H9 (cell line): ENCODE measurements around the gene ZNF771. TPM values are rescaled to one million over a fixed set of nuclear protein-coding genes. Genes with fewer than 3 reads are reported as not detected.

Experiments used
- DNase-seq: peaks from one replicate; pipeline ENCODE4 v3.0.0-alpha.2; 2017
- H2AFZ ChIP-seq: one replicate; pipeline ENCODE4 v1.6.1; 2013; ENCODE audit warnings: mild to moderate bottlenecking, low read length, control low read depth, moderate library complexity
- H2AK5ac ChIP-seq: 2 replicates; pipeline ENCODE4 v1.6.1; 2013; ENCODE audit warnings: low read length, control low read depth, mixed read lengths; ENCODE audit not compliant: insufficient read length
- H2BK120ac ChIP-seq: one replicate; pipeline ENCODE4 v1.6.1; 2013; ENCODE audit warnings: low read depth, mild to moderate bottlenecking, low read length, control low read depth, inconsistent platforms; ENCODE audit not compliant: poor library complexity, severe bottlenecking
- H2BK12ac ChIP-seq: 2 replicates; pipeline ENCODE4 v1.6.1; 2013; ENCODE audit warnings: low read length, control low read depth, mixed read lengths, low read depth; ENCODE audit not compliant: insufficient read length
- H2BK15ac ChIP-seq: 2 replicates; pipeline ENCODE4 v1.6.1; 2013; ENCODE audit warnings: low read depth, low read length, control low read depth
- H2BK20ac ChIP-seq: one replicate; pipeline ENCODE4 v1.6.1; 2013; ENCODE audit warnings: low read depth, mild to moderate bottlenecking, low read length, control low read depth, inconsistent platforms; ENCODE audit not compliant: poor library complexity, severe bottlenecking
- H2BK5ac ChIP-seq: 2 replicates; pipeline ENCODE4 v1.6.1; 2013; ENCODE audit warnings: low read length, control low read depth, mixed read lengths; ENCODE audit not compliant: insufficient read length
- H3K14ac ChIP-seq: 2 replicates; pipeline ENCODE4 v1.6.1; 2013; ENCODE audit warnings: low read length, control low read depth; ENCODE audit not compliant: insufficient read depth
- H3K18ac ChIP-seq: 2 replicates; pipeline ENCODE4 v1.6.1; 2013; ENCODE audit warnings: low read depth, mild to moderate bottlenecking, mixed read lengths, low read length, control low read depth; ENCODE audit not compliant: insufficient read length
- H3K23ac ChIP-seq: 2 replicates; pipeline ENCODE4 v1.6.1; 2013; ENCODE audit warnings: low read length, control low read depth, mixed read lengths, low read depth; ENCODE audit not compliant: insufficient read length
- H3K23me2 ChIP-seq: 2 replicates; pipeline ENCODE4 v1.6.1; 2013; ENCODE audit warnings: low read depth, mild to moderate bottlenecking, mixed read lengths, low read length, control low read depth; ENCODE audit not compliant: insufficient read length, poor library complexity, severe bottlenecking
- H3K27ac ChIP-seq: 2 replicates; pipeline ENCODE4 v1.5.1; 2013; ENCODE audit warnings: low read length, control low read depth, mixed read lengths, low read depth; ENCODE audit not compliant: insufficient read length
- H3K27me3 ChIP-seq: 2 replicates; pipeline ENCODE4 v1.6.1; 2013; ENCODE audit warnings: low read length, control low read depth, inconsistent platforms; ENCODE audit not compliant: insufficient read depth
- H3K4ac ChIP-seq: 2 replicates; pipeline ENCODE4 v1.6.1; 2013; ENCODE audit warnings: low read depth, mild to moderate bottlenecking, control low read depth, inconsistent platforms, low read length, moderate library complexity
- H3K4me1 ChIP-seq: 2 replicates; pipeline ENCODE4 v1.6.1; 2013; ENCODE audit warnings: low read length, control low read depth, inconsistent platforms; ENCODE audit not compliant: insufficient read depth
- H3K4me2 ChIP-seq: 2 replicates; pipeline ENCODE4 v1.6.1; 2013; ENCODE audit warnings: low read length, control low read depth, mixed read lengths; ENCODE audit not compliant: insufficient read length, insufficient read depth
- H3K56ac ChIP-seq: 2 replicates; pipeline ENCODE4 v1.6.1; 2013; ENCODE audit warnings: low read depth, mild to moderate bottlenecking, mixed read lengths, low read length, control low read depth; ENCODE audit not compliant: insufficient read length
- H3K79me1 ChIP-seq: 2 replicates; pipeline ENCODE4 v1.6.1; 2013; ENCODE audit warnings: low read depth, mild to moderate bottlenecking, moderate library complexity, low read length, control low read depth, inconsistent platforms; ENCODE audit not compliant: insufficient read depth, poor library complexity, severe bottlenecking
- H3K79me2 ChIP-seq: 2 replicates; pipeline ENCODE4 v1.6.1; 2013; ENCODE audit warnings: low read length, control low read depth, inconsistent platforms; ENCODE audit not compliant: insufficient read depth
- H3K9ac ChIP-seq: 2 replicates; pipeline ENCODE4 v1.6.1; 2013; ENCODE audit warnings: low read length, control low read depth, mixed read lengths; ENCODE audit not compliant: insufficient read length; ENCODE audit errors: extremely low read depth
- H3K9me3 ChIP-seq: one replicate; pipeline ENCODE4 v1.6.1; 2013; ENCODE audit warnings: low read depth, low read length, inconsistent platforms; ENCODE audit not compliant: control insufficient read depth
- H3T11ph ChIP-seq: one replicate; pipeline ENCODE4 v1.6.1; 2013; ENCODE audit warnings: mild to moderate bottlenecking, low read length, control low read depth, inconsistent platforms
- H4K20me1 ChIP-seq: one replicate; pipeline ENCODE4 v1.6.1; 2013; ENCODE audit not compliant: control insufficient read depth, insufficient read length, insufficient read depth
- H4K5ac ChIP-seq: 2 replicates; pipeline ENCODE4 v1.6.1; 2013; ENCODE audit warnings: low read depth, mild to moderate bottlenecking, mixed read lengths, low read length, control low read depth; ENCODE audit not compliant: insufficient read length
- H4K8ac ChIP-seq: replicated peaks from 2 replicates; pipeline ENCODE4 v1.6.1; 2013; ENCODE audit warnings: low read length, control low read depth, mixed read lengths, low read depth; ENCODE audit not compliant: insufficient read length
- H4K91ac ChIP-seq: 2 replicates; pipeline ENCODE4 v1.6.1; 2013; ENCODE audit warnings: low read depth, mild to moderate bottlenecking, moderate library complexity, mixed read lengths, low read length, control low read depth; ENCODE audit not compliant: insufficient read length
- H3K27ac Mint-ChIP-seq, 3 experiments: 2 replicates in 2 of 3; 3 replicates in 1 of 3; pipeline ENCODE4 v1.8.0; 2020 to 2021; ENCODE audit warnings: mixed read lengths in 3 of 3, mild to moderate bottlenecking in 1 of 3, moderate library complexity in 1 of 3
- H3K27me3 Mint-ChIP-seq: 2 replicates; pipeline ENCODE4 v1.8.0; 2021; ENCODE audit warnings: low read depth, mild to moderate bottlenecking, moderate library complexity, mixed read lengths
- H3K36me3 Mint-ChIP-seq, 3 experiments: 2 replicates in 2 of 3; 3 replicates in 1 of 3; pipeline ENCODE4 v1.8.0; 2020 to 2021; ENCODE audit warnings: low read depth in 3 of 3, mixed read lengths in 3 of 3; ENCODE audit not compliant: insufficient read depth in 1 of 3
- H3K4me1 Mint-ChIP-seq, 2 experiments: 2 replicates each; pipeline ENCODE4 v1.8.0; 2020; ENCODE audit warnings: mixed read lengths in 2 of 2
- H3K4me3 Mint-ChIP-seq, 2 experiments: 2 replicates in 1 of 2; 3 replicates in 1 of 2; pipeline ENCODE4 v1.8.0; 2020 to 2021; ENCODE audit warnings: mild to moderate bottlenecking in 2 of 2, mixed read lengths in 2 of 2, moderate library complexity in 1 of 2
- H3K9me3 Mint-ChIP-seq, 2 experiments: 2 replicates in 1 of 2; 3 replicates in 1 of 2; pipeline ENCODE4 v1.8.0; 2020; ENCODE audit warnings: mild to moderate bottlenecking in 2 of 2, mixed read lengths in 2 of 2, moderate library complexity in 1 of 2
- WGBS: extraction: QIAGEN DNeasy Blood & Tissue Kit; methylation state at CpG from one replicate; pipeline ENCODE4 v1.1.7; 2013; ENCODE audit warnings: missing lambda C conversion rate, low lambda C conversion rate, mixed read lengths; ENCODE audit not compliant: insufficient read length; ENCODE audit errors: extremely low coverage; 5-methylcytosine and 5-hydroxymethylcytosine counted together
- total RNA-seq: library from RNA; stranded (reverse); gene quantifications from 2 replicates; pipeline ENCODE4 v1.2.1, GENCODE V29; 2021
- TF ChIP-seq, protein P1 (sequence below): fragments of 200-600 bp; sonication (generic); conservative IDR thresholded peaks from 3 replicates; pipeline ENCODE4 v1.8.0; 2021; ENCODE audit warnings: antibody characterized with exemption, mild to moderate bottlenecking

ZNF771 gene
- total RNA-seq, 1 experiment from 2014 or later: 10.5 TPM

DNA sequence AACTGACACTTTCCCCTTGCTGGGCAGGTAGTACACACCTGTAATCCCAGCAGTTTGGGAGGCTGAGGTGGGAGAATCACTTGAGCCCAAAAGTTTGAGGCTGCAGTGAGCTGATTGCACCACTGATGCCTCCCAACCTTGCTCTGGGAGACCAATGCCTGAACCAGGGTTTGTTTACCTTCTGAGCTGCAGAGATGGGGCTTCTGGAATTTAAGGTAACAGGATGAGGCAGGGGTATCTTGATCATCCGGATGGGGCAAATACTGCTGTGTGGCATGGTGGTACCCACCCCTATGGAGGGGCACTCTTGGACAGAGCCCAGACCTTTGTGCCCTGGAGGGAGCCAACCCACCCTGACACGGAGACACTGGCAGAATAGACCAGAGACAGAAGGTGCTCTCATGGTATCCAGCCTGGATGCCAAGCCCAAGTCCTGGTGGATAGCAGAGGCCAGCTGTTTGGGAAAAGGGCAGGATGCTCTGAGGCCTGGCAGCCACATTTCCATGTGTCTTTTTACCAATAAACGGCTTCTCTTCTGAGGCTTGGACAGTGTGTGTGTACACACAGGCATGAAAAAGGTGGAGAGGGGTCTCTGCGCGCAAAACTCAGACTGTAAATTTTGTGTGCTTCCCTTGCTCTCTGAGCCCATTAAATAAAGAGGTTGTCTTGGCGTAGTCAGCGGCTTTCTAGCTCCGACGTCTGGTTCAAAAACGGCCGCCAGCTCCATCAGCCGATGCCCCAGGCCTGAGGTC, 7.8 kb upstream of the ZNF771 start:
- no peak overlapping the region for H4K8ac ChIP-seq
- no peaks in the 10 kb centered on the region for H3K9me3 ChIP-seq
- H4K91ac ChIP-seq: no peak overlapping the region
- H2BK12ac ChIP-seq: no peak overlapping the region
- peak overlapping the region; percentile 12 for H3K27ac ChIP-seq
- WGBS: no CpG with 5 or more reads among the region's 12 CpGs
- H3T11ph ChIP-seq: no peak overlapping the region
- TF ChIP-seq, protein P1, sequence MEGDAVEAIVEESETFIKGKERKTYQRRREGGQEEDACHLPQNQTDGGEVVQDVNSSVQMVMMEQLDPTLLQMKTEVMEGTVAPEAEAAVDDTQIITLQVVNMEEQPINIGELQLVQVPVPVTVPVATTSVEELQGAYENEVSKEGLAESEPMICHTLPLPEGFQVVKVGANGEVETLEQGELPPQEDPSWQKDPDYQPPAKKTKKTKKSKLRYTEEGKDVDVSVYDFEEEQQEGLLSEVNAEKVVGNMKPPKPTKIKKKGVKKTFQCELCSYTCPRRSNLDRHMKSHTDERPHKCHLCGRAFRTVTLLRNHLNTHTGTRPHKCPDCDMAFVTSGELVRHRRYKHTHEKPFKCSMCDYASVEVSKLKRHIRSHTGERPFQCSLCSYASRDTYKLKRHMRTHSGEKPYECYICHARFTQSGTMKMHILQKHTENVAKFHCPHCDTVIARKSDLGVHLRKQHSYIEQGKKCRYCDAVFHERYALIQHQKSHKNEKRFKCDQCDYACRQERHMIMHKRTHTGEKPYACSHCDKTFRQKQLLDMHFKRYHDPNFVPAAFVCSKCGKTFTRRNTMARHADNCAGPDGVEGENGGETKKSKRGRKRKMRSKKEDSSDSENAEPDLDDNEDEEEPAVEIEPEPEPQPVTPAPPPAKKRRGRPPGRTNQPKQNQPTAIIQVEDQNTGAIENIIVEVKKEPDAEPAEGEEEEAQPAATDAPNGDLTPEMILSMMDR: no peak
- H2AFZ ChIP-seq: no peak overlapping the region
- Mint-ChIP-seq H3K36me3 (peaks cover 9 to 33% (median 20%) of the 10 kb centered on the region in 3 experiments; a peak in 6 of 7 replicates), H3K9me3 (no peaks in the 10 kb centered on the region; a peak in 1 of 5 replicates), H3K27me3 (peaks cover 2% of the 10 kb centered on the region), H3K4me3 (peak overlapping the region; percentile 67 to 84), H3K4me1 (peaks cover 27 to 34% of the 10 kb centered on the region in 2 experiments), H3K27ac (peak overlapping the region; percentile 96 to 98 (median 98))
- no peak overlapping the region for H3K23ac ChIP-seq
- H3K27me3 ChIP-seq: no peaks in the 10 kb centered on the region
- H2BK15ac ChIP-seq: no peak overlapping the region
- H4K20me1 ChIP-seq: no peaks in the 10 kb centered on the region
- peak overlapping the region; percentile 47 for H3K4me2 ChIP-seq
- no peak overlapping the region for H2BK5ac ChIP-seq
- peak overlapping the region; percentile 59 for H3K18ac ChIP-seq
- no peak overlapping the region for H2BK120ac ChIP-seq
- no peaks in the 10 kb centered on the region; the same call in 1 of the 2 replicates for H3K4me1 ChIP-seq
- H4K5ac ChIP-seq: no peak overlapping the region
- peaks cover 15% of the 10 kb centered on the region for H3K23me2 ChIP-seq
- peak overlapping the region; percentile 42; the same call in 1 of the 2 replicates for H3K14ac ChIP-seq
- H3K79me1 ChIP-seq: no peaks in the 10 kb centered on the region
- no peak overlapping the region for H2BK20ac ChIP-seq
- peak overlapping the region; percentile 75 for H3K9ac ChIP-seq
- no peak overlapping the region; the same call in 1 of the 2 replicates for H3K4ac ChIP-seq
- H3K56ac ChIP-seq: no peak overlapping the region
- H3K79me2 ChIP-seq: peaks cover 4% of the 10 kb centered on the region; the same call in 1 of the 2 replicates
- no peak overlapping the region for H2AK5ac ChIP-seq
- peak; percentile 37 for DNase-seq
